OCI-LY7 (cell line): ENCODE measurements around the gene PIK3IP1. TPM values are rescaled to one million over a fixed set of nuclear protein-coding genes. Genes with fewer than 3 reads are reported as not detected.

ENCODE experiments used
- BruUV-seq: library from RNA; stranded (reverse); fragments of 400-500 nt; replicated peaks from 2 replicates; lab custom pipeline; 2021; lab: Mats Ljungman, UMichigan
- CTCF ChIA-PET: fragments of 300-600 bp; sonication (Branson Sonifier 250); formaldehyde crosslinking; loops from one replicate; lab custom pipeline; 2022; ENCODE audit warnings: antibody characterized with exemption; ENCODE audit not compliant: unreplicated experiment; lab: Charles Lee
- POLR2A ChIA-PET: fragments of 300-600 bp; sonication (Branson Sonifier 250); formaldehyde crosslinking; loops from one replicate; lab custom pipeline; 2022; ENCODE audit warnings: antibody characterized with exemption; lab: Charles Lee
- DNase-seq: peaks from one replicate; pipeline ENCODE4 v3.0.0-alpha.2; 2015; ENCODE audit warnings: low spot score
- H2AFZ ChIP-seq: fragments of 200-600 bp; sonication (generic), shearing (Covaris generic); 2 replicates; pipeline ENCODE4 v1.6.1; 2014; ENCODE audit warnings: mild to moderate bottlenecking, antibody characterized with exemption, low read length, moderate library complexity
- H3K27ac ChIP-seq: fragments of 200-600 bp; sonication (generic); 2 replicates; pipeline ENCODE4 v1.5.1; 2014; ENCODE audit warnings: mixed run types, low read depth, mild to moderate bottlenecking, moderate library complexity, low read length, inconsistent platforms; ENCODE audit not compliant: poor library complexity, severe bottlenecking
- H3K36me3 ChIP-seq: fragments of 200-600 bp; sonication (generic); 2 replicates; pipeline ENCODE4 v1.6.1; 2014; ENCODE audit warnings: mild to moderate bottlenecking, antibody characterized with exemption, low read length, moderate library complexity, mixed read lengths; ENCODE audit not compliant: insufficient read depth
- H3K4me1 ChIP-seq: fragments of 200-600 bp; sonication (generic); 2 replicates; pipeline ENCODE4 v1.5.1; 2014; ENCODE audit warnings: mild to moderate bottlenecking, low read length; ENCODE audit not compliant: insufficient read depth, poor library complexity, severe bottlenecking
- H3K4me2 ChIP-seq: fragments of 200-600 bp; sonication (generic); 2 replicates; pipeline ENCODE4 v1.6.1; 2014; ENCODE audit warnings: mild to moderate bottlenecking, low read length
- H3K4me3 ChIP-seq: fragments of 200-600 bp; sonication (generic); 2 replicates; pipeline ENCODE4 v1.5.1; 2014; ENCODE audit warnings: mild to moderate bottlenecking, low read depth, low read length; ENCODE audit not compliant: poor library complexity, severe bottlenecking
- H3K79me2 ChIP-seq: fragments of 200-600 bp; sonication (generic); 2 replicates; pipeline ENCODE4 v1.6.1; 2016; ENCODE audit warnings: low read depth, mild to moderate bottlenecking, low read length, moderate library complexity, mixed read lengths; ENCODE audit not compliant: insufficient read depth
- H3K9me2 ChIP-seq: fragments of 200-600 bp; sonication (generic); 2 replicates; pipeline ENCODE4 v1.6.1; 2016; ENCODE audit warnings: mild to moderate bottlenecking, low read length, mixed read lengths; ENCODE audit not compliant: insufficient read depth
- H3K9me3 ChIP-seq: fragments of 200-600 bp; sonication (generic); 2 replicates; pipeline ENCODE4 v1.6.1; 2014; ENCODE audit warnings: mild to moderate bottlenecking, mixed run types, low read length, mixed read lengths
- H4K20me1 ChIP-seq: fragments of 200-600 bp; sonication (generic); 2 replicates; pipeline ENCODE4 v1.6.1; 2014; ENCODE audit warnings: mild to moderate bottlenecking, antibody characterized with exemption, low read length, moderate library complexity, mixed read lengths; ENCODE audit not compliant: insufficient read depth
- EZH2phosphoT487 ChIP-seq: fragments of 200-600 bp; sonication (generic); IDR thresholded peaks from 2 replicates; pipeline ENCODE4 v1.6.1; 2018; ENCODE audit warnings: low read depth, borderline replicate concordance, mild to moderate bottlenecking, mixed run types, antibody characterized with exemption, low read length, moderate library complexity, mixed read lengths
- intact Hi-C: fragments of 100-400 bp; cut with micrococcal nuclease; formaldehyde crosslinking; loops from one replicate; pipeline ENCODE4 v1.10.0; 2022; ENCODE audit not compliant: unreplicated experiment
- total RNA-seq, 2 experiments: library from RNA; depleted of rRNA in 1 of 2; stranded (reverse); fragments of >200 nt in 1 of 2; shearing (Covaris generic) in 1 of 2; gene quantifications; 2 replicates each; pipeline ENCODE4 v1.2.3, GENCODE V29; 2014 to 2022
- TF ChIP-seq, protein P1 (sequence below): fragments of 200-600 bp; sonication (generic); conservative IDR thresholded peaks from 2 replicates; pipeline ENCODE4 v1.5.1; 2014; ENCODE audit warnings: mild to moderate bottlenecking, antibody characterized with exemption, low read length, moderate library complexity, mixed read lengths

PIK3IP1 gene
- total RNA-seq, 2 experiments from 2014 or later = 17.1 to 20.4 TPM

DNA sequence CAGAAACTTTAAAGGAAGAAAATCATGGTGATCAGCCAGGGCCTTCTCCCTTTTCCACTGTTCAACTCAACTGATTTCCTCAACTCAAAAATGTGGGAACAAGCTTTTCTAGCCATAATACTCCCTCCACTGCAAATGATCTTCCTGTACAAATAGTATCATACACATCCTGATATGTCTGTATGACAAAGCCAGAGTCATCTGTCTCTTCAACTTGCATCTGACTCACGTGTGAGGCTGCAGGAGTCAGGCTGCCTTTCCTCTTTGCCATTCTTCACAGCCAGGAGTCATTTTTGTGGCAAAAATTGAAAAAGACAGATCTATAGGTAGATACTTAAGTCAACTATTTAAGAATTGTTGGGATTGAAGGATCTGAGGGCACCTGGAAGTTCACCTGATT, 40.6 kb upstream of the PIK3IP1 start:
- Histone ChIP-seq H2AFZ (no peak overlapping the region), H3K79me2 (no peaks in the 10 kb centered on the region; the same call in 1 of the 2 replicates), H3K27ac (no peak overlapping the region), H3K4me2 (no peak overlapping the region), H3K4me1 (no peaks in the 10 kb centered on the region), H3K36me3 (peaks cover 93% of the 10 kb centered on the region), H4K20me1 (no peaks in the 10 kb centered on the region), H3K9me3 (no peaks in the 10 kb centered on the region), H3K9me2 (no peaks in the 10 kb centered on the region), H3K4me3 (no peak overlapping the region)
- TSS peak; percentile 16 for BruUV-seq
- intact Hi-C loops = no loop called here
- DNase-seq = no peak
- TF ChIP-seq EZH2phosphoT487 = no peak
- TF ChIP-seq, protein P1, sequence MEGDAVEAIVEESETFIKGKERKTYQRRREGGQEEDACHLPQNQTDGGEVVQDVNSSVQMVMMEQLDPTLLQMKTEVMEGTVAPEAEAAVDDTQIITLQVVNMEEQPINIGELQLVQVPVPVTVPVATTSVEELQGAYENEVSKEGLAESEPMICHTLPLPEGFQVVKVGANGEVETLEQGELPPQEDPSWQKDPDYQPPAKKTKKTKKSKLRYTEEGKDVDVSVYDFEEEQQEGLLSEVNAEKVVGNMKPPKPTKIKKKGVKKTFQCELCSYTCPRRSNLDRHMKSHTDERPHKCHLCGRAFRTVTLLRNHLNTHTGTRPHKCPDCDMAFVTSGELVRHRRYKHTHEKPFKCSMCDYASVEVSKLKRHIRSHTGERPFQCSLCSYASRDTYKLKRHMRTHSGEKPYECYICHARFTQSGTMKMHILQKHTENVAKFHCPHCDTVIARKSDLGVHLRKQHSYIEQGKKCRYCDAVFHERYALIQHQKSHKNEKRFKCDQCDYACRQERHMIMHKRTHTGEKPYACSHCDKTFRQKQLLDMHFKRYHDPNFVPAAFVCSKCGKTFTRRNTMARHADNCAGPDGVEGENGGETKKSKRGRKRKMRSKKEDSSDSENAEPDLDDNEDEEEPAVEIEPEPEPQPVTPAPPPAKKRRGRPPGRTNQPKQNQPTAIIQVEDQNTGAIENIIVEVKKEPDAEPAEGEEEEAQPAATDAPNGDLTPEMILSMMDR = no peak
- ChIA-PET POLR2A (no interaction called here), CTCF (no interaction called here)

DNA sequence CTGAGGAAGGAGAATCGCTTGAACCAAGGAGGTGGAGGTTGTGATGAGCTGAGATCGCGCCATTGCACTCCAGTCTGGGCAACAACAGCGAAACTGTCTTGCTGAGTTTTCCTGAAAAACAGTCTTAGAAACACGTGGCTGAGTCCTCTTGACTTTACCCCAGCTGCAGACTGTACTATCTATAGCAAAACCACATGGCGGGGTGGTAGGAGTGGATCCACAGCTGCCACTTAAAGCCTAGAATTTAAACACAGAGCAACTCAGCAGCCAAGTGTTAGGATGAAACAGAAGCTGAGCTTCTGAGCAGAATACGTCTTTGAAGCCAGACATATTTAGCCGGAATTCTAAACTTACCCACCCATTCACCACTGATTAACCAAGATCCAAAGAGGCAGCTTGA, 39.7 kb upstream of the PIK3IP1 start:
- Histone ChIP-seq H3K4me2 (no peak overlapping the region), H3K9me3 (no peaks in the 10 kb centered on the region), H3K36me3 (peaks cover 93% of the 10 kb centered on the region), H4K20me1 (no peaks in the 10 kb centered on the region), H3K9me2 (no peaks in the 10 kb centered on the region), H3K4me1 (no peaks in the 10 kb centered on the region), H3K79me2 (no peaks in the 10 kb centered on the region; the same call in 1 of the 2 replicates), H2AFZ (no peak overlapping the region), H3K27ac (no peak overlapping the region), H3K4me3 (no peak overlapping the region)
- no peak for DNase-seq
- CTCF ChIA-PET = no interaction called here
- POLR2A ChIA-PET = no interaction called here
- intact Hi-C loops = no loop called here
- no TSS peak for BruUV-seq
- TF ChIP-seq, protein P1 = no peak
- TF ChIP-seq EZH2phosphoT487 = no peak

DNA sequence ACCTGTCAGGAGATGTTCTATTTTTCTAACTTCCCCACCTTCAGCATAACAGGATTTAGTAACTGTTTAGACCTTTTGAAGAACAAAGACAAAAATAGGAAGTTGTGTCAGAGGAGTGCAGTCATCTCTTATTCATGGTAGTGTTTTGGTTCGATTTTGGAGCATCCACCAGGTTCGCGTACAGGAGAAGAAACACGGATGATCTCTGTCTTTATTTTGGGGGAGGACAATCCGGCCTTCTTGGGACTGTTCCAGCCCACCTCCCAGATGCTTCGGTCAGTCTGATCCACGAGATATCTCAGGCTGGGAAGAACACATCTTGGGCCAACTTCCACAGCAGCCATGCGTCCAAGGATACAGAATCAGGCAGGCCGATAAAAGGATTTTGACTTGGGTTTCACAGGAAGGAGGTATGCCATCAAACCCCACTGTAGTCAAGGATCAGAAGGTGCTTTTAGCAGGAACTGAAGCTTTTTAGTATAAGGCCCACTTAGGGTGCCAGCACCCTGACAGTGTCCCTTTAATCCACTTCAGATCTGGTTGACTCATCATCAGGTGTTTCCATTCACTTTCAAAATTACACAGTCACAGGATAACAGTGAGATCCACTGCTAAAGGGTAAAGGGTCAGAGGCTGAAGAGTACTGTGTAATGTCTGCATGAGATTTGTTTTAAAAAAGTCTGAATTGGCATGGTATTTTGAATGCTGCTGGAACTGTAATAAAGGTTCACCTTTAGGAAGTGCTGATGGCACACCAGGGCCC, 37.3 kb upstream of the PIK3IP1 start:
- H4K20me1 ChIP-seq = no peaks in the 10 kb centered on the region
- no peak overlapping the region for H3K4me2 ChIP-seq
- no TSS peak for BruUV-seq
- H3K9me3 ChIP-seq = no peaks in the 10 kb centered on the region
- POLR2A ChIA-PET = no interaction called here
- H3K4me1 ChIP-seq = no peaks in the 10 kb centered on the region
- H3K4me3 ChIP-seq = no peak overlapping the region
- H3K36me3 ChIP-seq = peaks cover 97% of the 10 kb centered on the region
- H2AFZ ChIP-seq = no peak overlapping the region
- no peak for TF ChIP-seq EZH2phosphoT487
- TF ChIP-seq, protein P1 = no peak
- CTCF ChIA-PET = no interaction called here
- DNase-seq = no peak
- intact Hi-C loops = no loop called here
- no peaks in the 10 kb centered on the region; the same call in 1 of the 2 replicates for H3K79me2 ChIP-seq
- H3K27ac ChIP-seq = no peak overlapping the region
- no peaks in the 10 kb centered on the region for H3K9me2 ChIP-seq
